Neutrophil (primary cell): Measurements from ENCODE around the gene PRKCE.

Experiments
- H3K27ac ChIP-seq: fragments of 200-600 bp; sonication (generic); 2 replicates; pipeline ENCODE4 v1.5.1; 2016; ENCODE audit warnings: mild to moderate bottlenecking, moderate library complexity
- H3K27me3 ChIP-seq: fragments of 200-600 bp; sonication (generic); 2 replicates; pipeline ENCODE4 v1.6.0; 2016; ENCODE audit warnings: mild to moderate bottlenecking
- H3K36me3 ChIP-seq: fragments of 200-600 bp; sonication (generic); 2 replicates; pipeline ENCODE4 v1.5.1; 2017
- H3K4me1 ChIP-seq, 2 experiments: fragments of 200-600 bp in 1 of 2; sonication (generic) in 1 of 2; 1 replicate in 1 of 2; 2 replicates in 1 of 2; pipeline versions ENCODE4 v1.5.1 to v1.6.1; 2013 to 2016; ENCODE audit warnings: low read depth in 1 of 2, low read length in 1 of 2, mild to moderate bottlenecking in 1 of 2, moderate library complexity in 1 of 2; ENCODE audit not compliant: control insufficient read depth in 1 of 2, insufficient read depth in 1 of 2
- H3K4me3 ChIP-seq, 2 experiments: fragments of 200-600 bp in 1 of 2; sonication (generic) in 1 of 2; 1 replicate in 1 of 2; 2 replicates in 1 of 2; pipeline ENCODE4 v1.5.1; 2013 to 2016; ENCODE audit warnings: low read depth in 1 of 2, low read length in 1 of 2, mild to moderate bottlenecking in 1 of 2, moderate library complexity in 1 of 2
- H3K9me3 ChIP-seq: fragments of 200-600 bp; sonication (generic); 2 replicates; pipeline ENCODE4 v1.5.1; 2016
- TF ChIP-seq, protein P1 (sequence below): fragments of 200-600 bp; sonication (generic); IDR thresholded peaks from 2 replicates; pipeline ENCODE4 v1.5.1; 2016; ENCODE audit warnings: antibody characterized with exemption

PRKCE gene

GRCh38 chr2:45769056-45769455, 117.6 kb downstream of the PRKCE start:
- Histone ChIP-seq H3K36me3 (no peaks in the 10 kb centered on the region), H3K9me3 (no peaks in the 10 kb centered on the region), H3K4me3 (no peak overlapping the region), H3K27me3 (no peaks in the 10 kb centered on the region), H3K27ac (no peak overlapping the region), H3K4me1 (peaks cover 17 to 47% of the 10 kb centered on the region in 2 experiments)
- TF ChIP-seq, protein P1, sequence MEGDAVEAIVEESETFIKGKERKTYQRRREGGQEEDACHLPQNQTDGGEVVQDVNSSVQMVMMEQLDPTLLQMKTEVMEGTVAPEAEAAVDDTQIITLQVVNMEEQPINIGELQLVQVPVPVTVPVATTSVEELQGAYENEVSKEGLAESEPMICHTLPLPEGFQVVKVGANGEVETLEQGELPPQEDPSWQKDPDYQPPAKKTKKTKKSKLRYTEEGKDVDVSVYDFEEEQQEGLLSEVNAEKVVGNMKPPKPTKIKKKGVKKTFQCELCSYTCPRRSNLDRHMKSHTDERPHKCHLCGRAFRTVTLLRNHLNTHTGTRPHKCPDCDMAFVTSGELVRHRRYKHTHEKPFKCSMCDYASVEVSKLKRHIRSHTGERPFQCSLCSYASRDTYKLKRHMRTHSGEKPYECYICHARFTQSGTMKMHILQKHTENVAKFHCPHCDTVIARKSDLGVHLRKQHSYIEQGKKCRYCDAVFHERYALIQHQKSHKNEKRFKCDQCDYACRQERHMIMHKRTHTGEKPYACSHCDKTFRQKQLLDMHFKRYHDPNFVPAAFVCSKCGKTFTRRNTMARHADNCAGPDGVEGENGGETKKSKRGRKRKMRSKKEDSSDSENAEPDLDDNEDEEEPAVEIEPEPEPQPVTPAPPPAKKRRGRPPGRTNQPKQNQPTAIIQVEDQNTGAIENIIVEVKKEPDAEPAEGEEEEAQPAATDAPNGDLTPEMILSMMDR: no peak

GRCh38 chr2:45769854-45770576, 118.5 kb downstream of the PRKCE start:
- H3K4me3 ChIP-seq: no peak overlapping the region
- H3K27me3 ChIP-seq: no peaks in the 10 kb centered on the region
- H3K36me3 ChIP-seq: no peaks in the 10 kb centered on the region

GRCh38 chr2:45770811-45771210, 119.3 kb downstream of the PRKCE start:
- TF ChIP-seq, protein P1: no peak
- Histone ChIP-seq H3K27me3 (no peaks in the 10 kb centered on the region), H3K36me3 (no peaks in the 10 kb centered on the region), H3K4me3 (no peak overlapping the region), H3K27ac (no peak overlapping the region), H3K9me3 (no peaks in the 10 kb centered on the region), H3K4me1 (peaks cover 6 to 34% of the 10 kb centered on the region in 2 experiments)

More at GRCh38 chr2:45769854-45770576, 118.5 kb downstream of the PRKCE start:
- TF ChIP-seq, protein P1: no peak
- H3K4me1 ChIP-seq: peaks cover 14 to 42% of the 10 kb centered on the region in 2 experiments
- H3K9me3 ChIP-seq: no peaks in the 10 kb centered on the region
- no peak overlapping the region for H3K27ac ChIP-seq

GRCh38 chr2:45771261-45771660, 119.8 kb downstream of the PRKCE start:
- peaks cover 4 to 30% of the 10 kb centered on the region in 2 experiments for H3K4me1 ChIP-seq
- H3K27me3 ChIP-seq: no peaks in the 10 kb centered on the region
- H3K36me3 ChIP-seq: no peaks in the 10 kb centered on the region
- no peaks in the 10 kb centered on the region for H3K9me3 ChIP-seq
- no peak overlapping the region for H3K4me3 ChIP-seq
- H3K27ac ChIP-seq: no peak overlapping the region
- TF ChIP-seq, protein P1: no peak

- Histone ChIP-seq H3K27me3 (no peaks in the 10 kb centered on the region), H3K27ac (no peak overlapping the region), H3K9me3 (no peaks in the 10 kb centered on the region), H3K4me1 (peaks cover 4 to 22% of the 10 kb centered on the region in 2 experiments), H3K4me3 (no peak overlapping the region), H3K36me3 (no peaks in the 10 kb centered on the region)
- TF ChIP-seq, protein P1: no peak
Measured at GRCh38 chr2:45772038-45772437, 120.6 kb downstream of the PRKCE start.
